OCI-LY1 (cell line): ENCODE data around the gene GFRA3.

Source experiments
- EZH2 ChIP-seq: fragments of 200-600 bp; sonication (generic), shearing (Covaris generic); IDR thresholded peaks from 2 replicates; pipeline ENCODE4 v1.8.0; 2017; ENCODE audit warnings: borderline replicate concordance, mixed run types, mild to moderate bottlenecking, antibody characterized with exemption, low read length, moderate library complexity, mixed read lengths
- TF ChIP-seq, protein P1 (sequence below): fragments of 200-600 bp; sonication (generic), shearing (Covaris generic); IDR thresholded peaks from 2 replicates; pipeline ENCODE4 v1.5.1; 2017; ENCODE audit warnings: mild to moderate bottlenecking, antibody characterized with exemption, low read length, moderate library complexity, mixed read lengths

DNA sequence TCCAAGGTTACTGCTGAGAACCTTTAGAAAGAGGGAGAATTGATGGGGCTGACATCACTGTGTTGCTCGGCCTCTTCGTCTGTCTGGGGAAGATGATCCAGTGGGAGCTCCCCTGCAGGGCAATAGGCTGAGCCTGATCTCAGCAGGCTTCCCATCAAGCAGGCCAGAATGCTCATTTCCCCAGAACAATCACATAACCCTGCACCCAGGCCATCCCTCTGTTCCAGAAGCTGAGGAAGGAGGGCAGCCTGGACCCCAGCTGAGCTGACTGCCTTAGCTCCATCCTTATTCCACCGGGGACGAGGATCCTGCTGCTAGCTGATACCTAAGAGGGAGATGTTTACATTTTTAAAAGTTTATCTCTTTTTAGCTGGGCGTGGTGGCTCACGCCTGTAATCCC, 49.7 kb downstream of the GFRA3 start:
- TF ChIP-seq EZH2 = no peak
- TF ChIP-seq, protein P1, sequence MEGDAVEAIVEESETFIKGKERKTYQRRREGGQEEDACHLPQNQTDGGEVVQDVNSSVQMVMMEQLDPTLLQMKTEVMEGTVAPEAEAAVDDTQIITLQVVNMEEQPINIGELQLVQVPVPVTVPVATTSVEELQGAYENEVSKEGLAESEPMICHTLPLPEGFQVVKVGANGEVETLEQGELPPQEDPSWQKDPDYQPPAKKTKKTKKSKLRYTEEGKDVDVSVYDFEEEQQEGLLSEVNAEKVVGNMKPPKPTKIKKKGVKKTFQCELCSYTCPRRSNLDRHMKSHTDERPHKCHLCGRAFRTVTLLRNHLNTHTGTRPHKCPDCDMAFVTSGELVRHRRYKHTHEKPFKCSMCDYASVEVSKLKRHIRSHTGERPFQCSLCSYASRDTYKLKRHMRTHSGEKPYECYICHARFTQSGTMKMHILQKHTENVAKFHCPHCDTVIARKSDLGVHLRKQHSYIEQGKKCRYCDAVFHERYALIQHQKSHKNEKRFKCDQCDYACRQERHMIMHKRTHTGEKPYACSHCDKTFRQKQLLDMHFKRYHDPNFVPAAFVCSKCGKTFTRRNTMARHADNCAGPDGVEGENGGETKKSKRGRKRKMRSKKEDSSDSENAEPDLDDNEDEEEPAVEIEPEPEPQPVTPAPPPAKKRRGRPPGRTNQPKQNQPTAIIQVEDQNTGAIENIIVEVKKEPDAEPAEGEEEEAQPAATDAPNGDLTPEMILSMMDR = no peak
